ENCODE measurements around the gene EXOC4.

GRCh38 chr7:133376514-133376913 lies 123.6 kb downstream of the EXOC4 start:
- TF ChIP-seq GATA3 (IDR thresholded peaks at IDR 0.05; ENCODE audit: low read depth, low read length) (no peak), GATA2 (IDR thresholded peaks at IDR 0.05; ENCODE audit: low read depth, low read length) (no peak)

Measured in SH-SY5Y (cell line).